Heart left ventricle (tissue), 13 donors: ENCODE data around the gene ZNF783.

Experiments
- CTCF ChIP-seq, 12 donors: fragments of 200-600 bp; sonication (generic) in 4 of 12; IDR thresholded peaks; one replicate each; pipeline versions ENCODE4 v1.5.0 to v1.8.0; 2018 to 2022; ENCODE audit warnings: antibody characterized with exemption in 12 of 12, mild to moderate bottlenecking in 5 of 12
- POLR2A ChIP-seq, 2 donors: fragments of 450-650 bp; IDR thresholded peaks; one replicate each; pipeline ENCODE4 v1.6.1; 2017; ENCODE audit warnings: antibody characterized with exemption in 2 of 2, mild to moderate bottlenecking in 2 of 2, moderate library complexity in 2 of 2
- donor health status: ischemic (EF 13 %, LVEDD 7.1; RV severe dilation, severe dysfunction).
- donor health status: DM: no; HTN: yes; CAD: no.
- donor health status: DM: no; HTN: no; CAD: no.
- donor health status: ischemic (EF 25% LVEDD 6.9; RV normal size, moderate dysfunction).
- donor health status: ischemic (EF 25% LVEDD 5.7; RV mildly dilated, moderate dysfunction).
- donor health status: ischemic (EF 35%, LVEDD 5.7; RV mildly dilated, moderate dysfunction).
- donor health status: nonischemic (EF 11% LVEDD 7.7; RV severe dilation, severe dysfunction).
- donor health status: DM: yes; HTN: yes; CAD: no.
- donor health status: PGD.
- donor health status: ischemic (EF 29% LVEDD 5.4; RV normal size, mild dysfunction).
- donor health status: nonischemic (EF 23%, LVEDD 6.1; RV moderate dilation, normal function).

DNA sequence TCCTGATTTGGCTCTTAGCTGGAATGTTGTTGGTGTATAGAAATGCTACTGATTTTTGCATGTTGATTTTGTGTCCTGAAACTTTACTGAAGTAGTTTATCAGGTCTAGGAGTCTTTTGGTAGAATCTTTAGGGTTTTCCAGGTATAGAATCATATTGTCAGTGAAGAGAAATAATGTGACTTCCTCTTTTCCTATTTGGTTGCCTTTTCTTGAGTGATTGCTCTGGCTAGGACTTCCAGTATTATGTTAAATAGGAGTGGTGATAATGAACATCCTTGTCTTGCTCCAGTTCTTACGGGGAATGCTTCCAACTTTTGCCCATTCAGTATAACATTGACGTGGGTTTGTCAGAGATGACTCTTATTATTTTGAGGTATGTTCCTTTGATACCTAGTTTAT is 52.0 kb downstream of the ZNF783 start:
- TF ChIP-seq CTCF (IDR thresholded peaks at IDR 0.05) (no peak), POLR2A (IDR thresholded peaks at IDR 0.05) (no peak)
